Measurements from ENCODE around the gene CATSPERD.
"Not testable (repeated sequence)": the region's sequence is repeated elsewhere in the genome, so short reads cannot be mapped to it uniquely, and the experiment has no call there.

Gene CATSPERD

GRCh38 chr19:5714816-5715215 lies 5.6 kb upstream of the CATSPERD start:
- TF ChIP-seq ZFX (IDR thresholded peaks at IDR 0.05; ENCODE audit: borderline replicate concordance): no peak
- no peak for TF ChIP-seq CTCF (IDR thresholded peaks at IDR 0.05)
- H3K27ac ChIP-seq: no peak overlapping the region

GRCh38 chr19:5717215-5717935 lies 3.1 kb upstream of the CATSPERD start:
- TF ChIP-seq CTCF (IDR thresholded peaks at IDR 0.05) (no peak), ZFX (IDR thresholded peaks at IDR 0.05; ENCODE audit: borderline replicate concordance) (no peak)
- H3K27ac ChIP-seq: 0 out of 2 replicates have a peak overlapping the region, but pooled peaks have one; percentile 95

GRCh38 chr19:5718037-5718578 lies 2.3 kb upstream of the CATSPERD start:
- peak overlapping the region; percentile 95 for H3K27ac ChIP-seq
- TF ChIP-seq ZFX (IDR thresholded peaks at IDR 0.05; ENCODE audit: borderline replicate concordance) (no peak), CTCF (IDR thresholded peaks at IDR 0.05) (no peak)

GRCh38 chr19:5718579-5719273 lies 1.7 kb upstream of the CATSPERD start:
- H3K27ac ChIP-seq: peak overlapping the region; percentile 95
- TF ChIP-seq ZFX (IDR thresholded peaks at IDR 0.05; ENCODE audit: borderline replicate concordance): no peak
- no peak for TF ChIP-seq CTCF (IDR thresholded peaks at IDR 0.05)

GRCh38 chr19:5719274-5719960 lies 1.0 kb upstream of the CATSPERD start:
- no peak for TF ChIP-seq ZFX (IDR thresholded peaks at IDR 0.05; ENCODE audit: borderline replicate concordance)
- no peak for TF ChIP-seq CTCF (IDR thresholded peaks at IDR 0.05)
- H3K27ac ChIP-seq: peak overlapping the region; percentile 95

- TF ChIP-seq CTCF (IDR thresholded peaks at IDR 0.05): no peak
- no peak for TF ChIP-seq ZFX (IDR thresholded peaks at IDR 0.05; ENCODE audit: borderline replicate concordance)
- H3K27ac ChIP-seq: no peak overlapping the region
These were observed 7.1 kb downstream of the CATSPERD start for GRCh38 chr19:5727453-5728050.

GRCh38 chr19:5733172-5733571 lies 12.7 kb downstream of the CATSPERD start:
- H3K27ac ChIP-seq: not testable (repeated sequence)
